ENCODE measurements around the gene CDKN1B.
A peak's percentile ranks its signal among the peaks of the same experiment; 100 is the strongest.

Gene CDKN1B

DNA sequence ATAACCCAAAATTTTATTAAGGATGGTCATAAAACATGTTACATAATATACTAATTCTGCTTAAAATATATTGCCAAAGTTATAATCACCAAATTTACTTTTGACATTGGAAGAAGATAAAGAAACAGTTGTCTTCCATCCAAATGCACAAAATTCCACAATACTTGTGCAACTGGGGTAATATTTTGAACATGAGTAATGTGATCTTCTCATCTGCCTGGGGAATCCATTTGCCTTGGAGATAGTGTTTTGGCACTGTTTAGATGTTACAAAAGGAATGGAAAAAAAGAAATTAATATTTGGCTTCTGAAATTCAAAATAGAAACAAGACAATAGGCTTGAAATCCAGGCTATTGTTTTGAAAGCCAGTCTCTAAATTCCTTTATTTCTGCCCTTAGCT, 30.2 kb upstream of the CDKN1B start:
- no peak for DNase-seq (ENCODE audit: insufficient read length, low spot score)
- TF ChIP-seq POLR2A (IDR thresholded peaks at IDR 0.05; ENCODE audit: low read depth, low read length) = no peak

DNA sequence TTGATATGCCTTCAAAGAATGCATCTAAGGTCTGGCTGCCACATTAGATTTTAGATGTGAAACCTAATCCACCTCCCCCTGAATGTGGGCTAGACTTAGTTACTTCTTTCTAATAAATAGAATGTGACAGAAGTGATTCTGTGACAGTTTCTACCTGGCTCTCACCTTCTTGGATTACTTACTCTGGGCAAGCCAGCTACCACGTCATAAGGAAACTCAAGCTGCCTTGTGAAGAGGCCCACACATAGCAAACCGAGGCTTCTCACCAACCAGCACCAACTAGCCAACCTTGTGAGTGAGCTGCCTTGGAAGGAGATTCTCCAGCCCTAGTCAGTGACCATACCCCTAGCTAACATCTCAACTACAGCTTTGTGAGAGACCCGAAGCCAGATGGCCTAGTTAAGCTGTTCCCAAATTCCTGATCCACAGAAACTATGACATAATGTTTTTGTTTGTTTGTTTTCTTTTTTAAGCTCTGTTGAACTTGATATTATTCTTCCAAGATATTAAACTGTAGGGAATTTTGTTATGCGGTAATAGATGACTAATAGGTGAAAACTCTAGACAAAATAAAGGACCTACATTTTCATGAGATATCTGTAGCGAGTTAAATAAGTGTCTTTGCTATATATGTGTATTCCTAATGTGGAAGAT, 27.4 kb upstream of the CDKN1B start:
- no peak for DNase-seq (ENCODE audit: insufficient read length, low spot score)
- no peak for TF ChIP-seq POLR2A (IDR thresholded peaks at IDR 0.05; ENCODE audit: low read depth, low read length)
- FAIRE-seq = no peak

More for the DNA sequence above, 30.2 kb upstream of the CDKN1B start:
- no peak for FAIRE-seq

DNA sequence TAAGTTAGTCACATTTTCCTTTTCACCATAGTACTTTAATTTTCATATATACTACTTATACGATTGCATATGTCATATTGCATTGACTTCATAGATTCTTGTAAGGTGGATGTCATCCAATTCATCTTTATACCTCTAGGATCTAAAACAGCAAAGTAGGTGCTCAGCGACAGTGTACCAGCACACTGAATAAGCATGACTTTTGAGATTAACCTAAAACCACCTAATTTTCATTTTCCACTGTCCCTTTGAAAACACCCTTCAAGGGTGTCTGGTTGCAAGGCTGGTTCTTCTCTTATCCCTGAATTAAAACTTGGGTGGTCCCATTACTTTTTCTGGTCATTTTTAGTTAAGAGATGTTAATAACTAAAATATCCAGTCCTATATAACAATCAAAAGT, 25.6 kb upstream of the CDKN1B start:
- DNase-seq (ENCODE audit: insufficient read length, low spot score) (no peak), FAIRE-seq (no peak)
- TF ChIP-seq POLR2A (IDR thresholded peaks at IDR 0.05; ENCODE audit: low read depth, low read length) = no peak

DNA sequence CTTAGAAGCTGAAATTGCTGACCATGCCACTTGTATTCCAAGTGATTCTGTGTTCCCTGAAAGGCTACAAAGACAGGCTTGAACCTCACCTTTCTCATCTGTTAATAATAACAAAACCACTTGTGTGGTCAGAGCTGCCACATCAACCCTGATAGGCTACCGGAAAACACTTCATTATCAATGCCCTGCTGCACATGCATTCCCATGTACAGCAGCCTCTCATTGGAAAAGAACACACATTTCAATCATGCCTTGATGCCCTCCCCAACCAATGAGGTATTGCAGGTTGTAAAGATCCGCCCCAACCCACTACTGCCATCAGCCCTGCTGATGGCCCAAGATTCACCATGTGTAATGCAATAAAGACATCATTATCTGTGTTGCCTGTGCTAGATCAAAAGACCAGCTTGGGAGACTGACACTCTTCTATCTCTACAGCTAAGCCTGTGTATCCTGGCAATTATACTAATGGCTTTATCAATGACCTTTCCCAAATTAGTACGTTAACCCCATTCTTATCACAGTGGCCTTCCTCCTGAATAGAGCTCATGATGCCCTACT, 24.0 kb upstream of the CDKN1B start:
- TF ChIP-seq POLR2A (IDR thresholded peaks at IDR 0.05; ENCODE audit: low read depth, low read length) = no peak
- DNase-seq (ENCODE audit: insufficient read length, low spot score) = no peak
- FAIRE-seq = no peak

DNA sequence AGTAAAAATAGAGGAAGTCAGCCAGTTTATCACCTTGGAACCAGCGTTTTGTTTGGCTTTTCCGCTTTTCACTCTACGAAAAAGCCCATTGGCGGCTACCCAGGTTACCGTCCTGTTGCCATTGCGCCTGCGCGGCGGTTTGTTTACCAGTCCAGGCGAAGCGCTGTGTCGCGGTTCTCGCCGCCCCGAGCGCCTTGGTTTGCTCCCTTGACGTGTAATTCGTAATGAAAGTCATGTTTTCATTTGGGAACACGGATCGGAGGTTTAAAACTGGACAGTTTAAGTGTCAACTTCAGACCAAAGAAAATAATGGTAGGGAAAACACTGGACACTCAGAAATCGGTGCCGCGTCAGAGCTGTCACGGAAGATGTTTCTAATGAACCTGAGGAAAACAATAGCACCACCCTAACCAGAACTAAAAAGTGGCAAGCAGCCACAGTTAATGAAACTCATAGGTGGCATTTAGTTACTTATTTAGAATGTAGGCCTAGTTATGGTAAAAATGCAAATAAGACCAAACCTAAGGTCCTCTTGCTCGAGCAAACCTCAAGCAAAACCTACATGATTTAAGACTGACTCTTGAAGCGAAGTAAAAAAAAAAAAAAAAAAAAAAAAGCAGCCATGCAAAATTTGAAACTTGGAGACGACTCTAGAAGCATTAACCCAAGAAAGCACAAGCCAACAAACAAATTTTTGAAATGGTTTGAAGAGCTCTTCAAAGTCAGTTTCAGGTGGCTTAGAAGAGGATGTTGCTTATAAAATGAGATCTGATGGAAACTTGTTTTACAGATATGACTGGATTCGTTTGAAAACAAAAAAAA, 20.4 kb upstream of the CDKN1B start:
- TF ChIP-seq POLR2A (IDR thresholded peaks at IDR 0.05; ENCODE audit: low read depth, low read length) = peak; percentile 31; the same call in 1 of the 2 replicates
- DNase-seq (ENCODE audit: insufficient read length, low spot score) = peak; percentile 54
- FAIRE-seq = peak; percentile 87

DNA sequence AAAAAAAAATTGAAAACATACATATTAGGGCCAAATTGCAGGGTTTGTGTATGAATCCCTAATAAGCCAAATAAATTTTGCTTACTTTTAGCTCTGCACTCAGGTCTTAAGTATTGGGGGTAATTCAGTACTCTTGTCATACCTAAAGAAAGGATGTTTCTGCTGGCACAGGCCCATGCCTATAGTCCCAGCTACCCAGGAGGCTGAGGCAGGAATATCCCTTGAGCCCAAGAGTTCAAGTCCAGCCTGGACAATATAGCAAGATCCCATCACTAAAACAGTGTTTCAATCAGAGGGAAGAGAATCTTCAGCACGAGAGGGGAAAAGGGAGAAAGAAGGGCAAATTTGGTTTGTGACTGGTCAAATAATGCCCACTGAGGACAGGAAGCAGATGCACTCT, 17.8 kb upstream of the CDKN1B start:
- no peak for TF ChIP-seq POLR2A (IDR thresholded peaks at IDR 0.05; ENCODE audit: low read depth, low read length)
- DNase-seq (ENCODE audit: insufficient read length, low spot score) = no peak
- no peak for FAIRE-seq

DNA sequence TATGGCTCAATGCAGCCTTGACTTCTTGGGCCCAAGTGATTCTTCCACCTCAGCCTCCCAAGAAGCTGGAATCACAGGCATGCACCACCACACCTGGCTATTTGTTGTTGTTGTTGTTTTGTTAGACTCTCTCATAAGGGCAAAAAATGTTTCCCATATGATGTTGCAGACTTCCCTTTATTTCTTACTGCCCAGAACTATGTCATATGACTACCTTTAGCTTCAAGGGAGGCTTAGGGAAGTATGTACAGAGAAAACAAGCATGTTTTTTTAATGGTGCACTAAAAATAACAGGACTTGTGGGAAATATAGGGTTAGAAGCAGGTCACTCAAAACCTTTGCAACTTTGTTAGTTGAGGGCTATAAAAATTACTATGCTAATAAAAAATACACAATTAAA, 16.9 kb upstream of the CDKN1B start:
- FAIRE-seq (no peak), DNase-seq (ENCODE audit: insufficient read length, low spot score) (no peak)
- no peak for TF ChIP-seq POLR2A (IDR thresholded peaks at IDR 0.05; ENCODE audit: low read depth, low read length)

DNA sequence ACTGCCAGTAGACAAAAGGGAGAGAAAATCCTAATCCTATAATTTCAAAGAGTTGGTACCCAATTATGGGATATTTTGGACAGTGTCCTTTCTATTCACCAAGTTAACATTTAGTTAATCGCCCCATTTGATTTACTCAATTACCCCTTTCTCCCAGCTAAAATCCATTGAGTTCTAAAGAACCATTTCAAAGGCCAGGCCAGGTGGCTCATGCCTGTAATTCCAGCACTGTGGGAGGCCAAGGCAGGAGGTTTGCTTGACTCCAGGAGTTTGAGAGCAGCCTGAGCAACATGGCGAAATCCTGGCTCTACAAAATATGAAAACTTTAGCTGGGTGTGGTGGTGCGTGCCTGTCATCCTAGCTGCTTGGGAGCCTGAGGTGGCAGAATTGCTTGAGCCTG, 15.7 kb upstream of the CDKN1B start:
- no peak for TF ChIP-seq POLR2A (IDR thresholded peaks at IDR 0.05; ENCODE audit: low read depth, low read length)
- FAIRE-seq (no peak), DNase-seq (ENCODE audit: insufficient read length, low spot score) (no peak)

DNA sequence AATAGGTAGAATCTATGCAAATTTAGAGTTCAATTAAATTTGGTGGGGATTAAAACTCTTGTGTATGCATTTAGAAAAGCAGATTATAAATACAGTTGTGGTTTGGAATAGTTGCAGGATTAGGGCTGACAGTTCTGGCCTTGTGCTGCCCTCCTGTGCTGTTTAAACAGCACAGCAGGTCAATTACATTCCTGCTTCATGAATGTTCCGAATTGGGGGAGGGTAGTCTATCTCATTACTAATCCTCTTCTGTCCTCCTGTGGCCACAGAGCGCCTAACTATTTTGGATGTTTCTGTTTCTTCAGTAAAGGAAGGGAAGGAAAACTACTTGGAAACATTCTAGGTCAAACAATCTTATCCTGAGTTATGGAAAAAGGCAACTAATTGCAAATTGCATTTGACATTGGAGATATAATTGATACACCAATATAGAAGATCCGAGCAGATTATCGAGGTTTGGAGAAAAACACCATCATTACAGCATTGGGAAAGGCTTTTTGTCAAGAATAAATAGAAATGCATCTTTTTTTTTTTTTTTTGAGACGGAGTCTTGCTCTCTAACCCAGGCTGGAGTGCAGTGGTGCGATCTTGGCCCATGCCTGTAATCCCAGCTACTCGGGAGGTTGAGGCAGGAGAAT, 12.5 kb upstream of the CDKN1B start:
- no peak for TF ChIP-seq POLR2A (IDR thresholded peaks at IDR 0.05; ENCODE audit: low read depth, low read length)

DNA sequence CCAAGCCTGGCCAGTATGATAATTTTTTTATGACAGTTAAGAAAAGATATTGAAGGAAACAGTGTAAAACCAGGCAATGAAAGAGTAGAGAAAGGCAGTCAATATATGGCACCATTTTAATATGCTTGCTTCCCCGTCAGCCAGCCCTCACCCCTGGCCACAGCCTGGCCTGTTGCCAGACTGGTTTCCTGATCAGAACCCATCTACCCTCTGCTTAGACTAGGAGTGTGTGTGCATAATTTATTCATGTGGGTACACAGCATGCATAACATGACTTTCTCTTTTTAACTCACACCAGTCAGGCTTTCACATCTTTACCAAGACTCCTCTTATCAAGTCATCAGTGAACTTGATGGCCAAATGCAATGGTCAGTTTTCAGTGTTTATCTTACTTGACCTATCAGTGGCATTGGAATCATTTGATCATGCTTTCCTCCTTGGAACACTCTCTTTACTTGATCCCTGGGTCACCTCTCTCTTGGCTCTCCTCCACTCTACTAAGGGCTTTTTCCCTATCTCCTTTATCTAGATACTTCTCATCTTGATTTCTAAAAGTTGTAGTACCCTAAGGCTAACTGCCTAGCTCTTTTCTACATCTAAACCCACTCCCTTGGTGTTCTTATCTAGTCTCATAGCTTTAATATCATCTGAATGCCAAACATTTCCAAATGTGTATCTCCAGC, 11.2 kb upstream of the CDKN1B start:
- DNase-seq (ENCODE audit: insufficient read length, low spot score) = no peak
- FAIRE-seq = no peak
- no peak for TF ChIP-seq POLR2A (IDR thresholded peaks at IDR 0.05; ENCODE audit: low read depth, low read length)

More for the DNA sequence above, 12.5 kb upstream of the CDKN1B start:
- FAIRE-seq (peak; percentile 99), DNase-seq (ENCODE audit: insufficient read length, low spot score) (peak; percentile 62)

DNA sequence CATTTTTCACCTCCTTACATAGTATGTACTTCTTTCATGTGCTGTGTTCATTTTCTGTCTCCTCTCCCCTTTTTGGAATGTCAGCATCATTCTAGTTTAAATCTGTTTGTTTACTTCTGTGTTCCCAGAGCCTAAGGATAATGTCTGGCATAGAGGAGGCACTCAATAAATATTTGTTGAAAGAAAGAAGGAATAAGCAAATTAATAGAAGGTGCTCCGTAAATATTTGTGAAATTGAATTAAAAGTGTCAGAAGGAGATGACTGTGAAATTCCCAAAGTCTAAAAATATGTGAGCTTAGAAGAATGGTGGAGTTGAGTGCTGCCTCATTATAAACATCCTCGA, 3.3 kb upstream of the CDKN1B start:
- no peak for FAIRE-seq
- TF ChIP-seq POLR2A (IDR thresholded peaks at IDR 0.05; ENCODE audit: low read depth, low read length) = no peak
- no peak for DNase-seq (ENCODE audit: insufficient read length, low spot score)

DNA sequence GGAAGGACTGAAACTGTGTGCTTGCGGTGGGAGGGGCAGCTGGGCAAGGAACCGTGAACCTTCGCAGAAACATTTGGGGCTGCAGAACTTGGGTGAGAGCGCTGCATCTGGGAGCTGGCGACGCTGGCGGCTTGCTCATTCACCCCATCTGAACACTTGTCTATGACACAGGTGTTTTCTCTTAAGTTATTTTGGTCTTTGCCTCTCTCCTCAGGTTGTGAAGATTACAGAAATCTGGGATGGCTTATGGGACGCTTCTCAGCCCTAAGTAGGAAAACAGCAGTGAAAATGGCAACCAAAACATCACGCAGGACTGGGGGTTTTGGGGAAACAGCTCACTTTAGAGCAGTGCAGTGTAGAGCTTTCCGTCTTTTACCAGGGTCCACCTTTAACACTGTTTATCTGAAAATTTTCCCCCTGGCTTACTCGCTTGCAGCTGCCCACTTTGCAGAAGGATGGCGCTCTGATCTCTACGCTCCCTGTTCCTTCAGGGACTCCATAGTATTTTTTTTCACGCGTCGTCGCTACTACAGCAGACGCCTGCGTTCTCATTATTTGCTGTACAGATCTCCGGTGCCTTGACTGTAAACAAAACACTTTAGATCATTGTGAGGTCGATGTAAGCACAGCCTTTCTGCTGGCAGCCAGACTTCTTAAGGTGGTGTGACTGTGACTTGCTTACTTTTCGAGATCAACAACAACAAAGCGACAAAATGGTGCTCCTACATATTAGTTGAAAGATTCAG, 2.7 kb upstream of the CDKN1B start:
- no peak for TF ChIP-seq POLR2A (IDR thresholded peaks at IDR 0.05; ENCODE audit: low read depth, low read length)
- DNase-seq (ENCODE audit: insufficient read length, low spot score) (no peak), FAIRE-seq (no peak)

DNA sequence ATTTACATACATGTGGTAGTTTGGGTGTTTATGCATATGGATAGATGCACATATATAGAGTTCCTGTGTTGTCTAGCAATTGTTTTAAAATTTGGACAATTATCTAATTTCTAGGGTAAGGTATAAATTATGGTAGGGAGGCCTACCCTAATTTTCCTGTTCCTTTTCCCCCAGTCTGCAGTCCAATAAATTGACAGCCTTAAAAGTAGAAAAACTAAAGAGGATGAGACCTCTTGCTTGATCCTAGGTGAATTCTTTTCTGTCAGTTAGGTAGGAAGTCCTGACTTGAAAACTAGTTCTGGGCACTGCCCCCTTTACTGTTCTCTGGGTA, 2.1 kb upstream of the CDKN1B start:
- DNase-seq (ENCODE audit: insufficient read length, low spot score) (no peak), FAIRE-seq (no peak)
- TF ChIP-seq POLR2A (IDR thresholded peaks at IDR 0.05; ENCODE audit: low read depth, low read length) = no peak

All from H54 (cell line).